AG09309 (cell line): ENCODE measurements around the gene OTOGL.

Experiments used
- DNase-seq: peaks from one replicate; pipeline ENCODE4 v3.0.0-alpha.2; 2010; ENCODE audit warnings: low read depth
- H3K4me3 ChIP-seq: 2 replicates; pipeline ENCODE4 v1.5.1; 2011; ENCODE audit warnings: mild to moderate bottlenecking, low read depth, low read length, moderate library complexity; ENCODE audit not compliant: control insufficient read depth
- CTCF ChIP-seq: IDR thresholded peaks from 2 replicates; pipeline ENCODE4 v1.5.1; 2011; ENCODE audit warnings: mild to moderate bottlenecking, low read depth, low read length, inconsistent platforms; ENCODE audit not compliant: insufficient read depth, control insufficient read depth; ENCODE audit errors: missing control alignments

Gene OTOGL

GRCh38 chr12:80162177-80162576 lies 62.8 kb downstream of the OTOGL start:
- no peak for DNase-seq
- TF ChIP-seq CTCF: no peak
- H3K4me3 ChIP-seq: no peak overlapping the region

GRCh38 chr12:80165746-80166145 lies 66.4 kb downstream of the OTOGL start:
- TF ChIP-seq CTCF: no peak
- DNase-seq: no peak
- H3K4me3 ChIP-seq: no peak overlapping the region

GRCh38 chr12:80166751-80167150 lies 67.4 kb downstream of the OTOGL start:
- TF ChIP-seq CTCF: no peak
- DNase-seq: no peak
- H3K4me3 ChIP-seq: no peak overlapping the region

GRCh38 chr12:80168936-80169335 lies 69.6 kb downstream of the OTOGL start:
- no peak for TF ChIP-seq CTCF
- DNase-seq: no peak
- no peak overlapping the region for H3K4me3 ChIP-seq

GRCh38 chr12:80170915-80171314 lies 71.6 kb downstream of the OTOGL start:
- H3K4me3 ChIP-seq: no peak overlapping the region
- DNase-seq: no peak
- TF ChIP-seq CTCF: no peak

GRCh38 chr12:80173083-80173864 lies 73.9 kb downstream of the OTOGL start:
- no peak overlapping the region for H3K4me3 ChIP-seq
- no peak for DNase-seq
- TF ChIP-seq CTCF: no peak
